ENCODE data around the gene GATAD2A. TPM values are rescaled to one million over a fixed set of nuclear protein-coding genes. Genes with fewer than 3 reads are reported as not detected.
A peak's percentile ranks its signal among the peaks of the same experiment; 100 is the strongest.

GATAD2A gene
- total RNA-seq, 2 experiments from 2014 or later = 91.2 to 100 TPM

- Mint-ChIP-seq H3K4me1 (ENCODE audit: low read depth) (peaks cover 38% of the 10 kb centered on the region), H3K36me3 (ENCODE audit: low read depth) (peaks cover 16% of the 10 kb centered on the region), H3K9me3 (no peaks in the 10 kb centered on the region), H3K27ac (no peak overlapping the region), H3K4me3 (no peak overlapping the region), H3K27me3 (ENCODE audit: low read depth) (no peaks in the 10 kb centered on the region)
- DNase-seq = no peak
- intact Hi-C loops (cut with micrococcal nuclease) = no loop called here
- CTCF ChIA-PET = interaction anchor here (0.6 to 6.6 kb wide), 6 partner anchors 15 to 907 kb away, joined by 3 to 162 read pairs (median 10); partner anchors contain the start of gene GATAD2A
These were observed 86.6 kb downstream of the GATAD2A start for GRCh38 chr19:19492026-19492610.

DNA sequence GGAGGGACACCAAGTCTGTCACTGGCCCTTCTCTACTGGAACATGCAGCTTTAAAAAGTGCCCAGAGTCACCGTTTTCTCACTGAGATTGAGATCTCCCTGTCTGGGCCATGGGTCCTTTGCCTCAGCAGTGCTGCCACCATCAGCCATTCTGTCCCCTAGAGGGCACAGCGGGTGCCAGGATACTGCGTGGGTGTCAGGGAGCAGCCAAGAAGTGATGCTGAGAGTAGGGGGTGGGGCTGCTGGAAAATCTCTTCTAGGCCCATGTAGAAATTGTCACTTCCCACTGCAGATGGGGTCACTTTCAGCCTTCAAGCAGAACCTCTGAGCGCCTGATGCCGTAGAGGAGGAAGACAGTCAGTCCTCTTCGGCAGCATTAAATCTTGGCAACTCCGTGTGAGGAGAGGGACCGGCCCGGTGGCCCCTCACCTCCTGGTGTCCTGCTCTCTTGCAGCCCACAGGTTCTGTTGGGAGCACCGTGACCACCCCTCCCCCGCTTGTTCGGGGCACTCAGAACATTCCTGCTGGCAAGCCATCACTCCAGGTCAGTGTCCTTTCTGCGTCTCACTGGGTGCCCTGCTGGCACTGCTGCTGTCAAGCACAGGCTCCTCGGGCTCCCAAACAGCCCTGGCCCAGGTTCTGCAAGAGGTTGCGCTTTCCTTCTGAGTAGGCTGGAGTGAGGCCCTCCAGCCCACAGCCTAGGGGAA lies 88.5 kb downstream of the GATAD2A start:
- Mint-ChIP-seq H3K36me3 (ENCODE audit: low read depth) (peaks cover 17% of the 10 kb centered on the region), H3K27ac (peak overlapping the region; percentile 16), H3K4me3 (no peak overlapping the region), H3K9me3 (no peaks in the 10 kb centered on the region), H3K27me3 (ENCODE audit: low read depth) (no peaks in the 10 kb centered on the region), H3K4me1 (ENCODE audit: low read depth) (peaks cover 21% of the 10 kb centered on the region)
- intact Hi-C loops (cut with micrococcal nuclease) = no loop called here
- DNase-seq = no peak
- CTCF ChIA-PET = interaction anchor here (6.6 kb wide), 1 partner anchor 129 kb away, joined by 162 read pairs; no protein-coding TSS in a partner anchor

GRCh38 chr19:19495614-19496603 lies 90.4 kb downstream of the GATAD2A start:
- Mint-ChIP-seq H3K36me3 (ENCODE audit: low read depth) (peaks cover 19% of the 10 kb centered on the region), H3K4me3 (no peak overlapping the region), H3K4me1 (ENCODE audit: low read depth) (peaks cover 2% of the 10 kb centered on the region), H3K9me3 (no peaks in the 10 kb centered on the region), H3K27me3 (ENCODE audit: low read depth) (no peaks in the 10 kb centered on the region), H3K27ac (no peak overlapping the region)
- intact Hi-C loops (cut with micrococcal nuclease) = no loop called here
- no peak for DNase-seq
- CTCF ChIA-PET = no interaction called here

DNA sequence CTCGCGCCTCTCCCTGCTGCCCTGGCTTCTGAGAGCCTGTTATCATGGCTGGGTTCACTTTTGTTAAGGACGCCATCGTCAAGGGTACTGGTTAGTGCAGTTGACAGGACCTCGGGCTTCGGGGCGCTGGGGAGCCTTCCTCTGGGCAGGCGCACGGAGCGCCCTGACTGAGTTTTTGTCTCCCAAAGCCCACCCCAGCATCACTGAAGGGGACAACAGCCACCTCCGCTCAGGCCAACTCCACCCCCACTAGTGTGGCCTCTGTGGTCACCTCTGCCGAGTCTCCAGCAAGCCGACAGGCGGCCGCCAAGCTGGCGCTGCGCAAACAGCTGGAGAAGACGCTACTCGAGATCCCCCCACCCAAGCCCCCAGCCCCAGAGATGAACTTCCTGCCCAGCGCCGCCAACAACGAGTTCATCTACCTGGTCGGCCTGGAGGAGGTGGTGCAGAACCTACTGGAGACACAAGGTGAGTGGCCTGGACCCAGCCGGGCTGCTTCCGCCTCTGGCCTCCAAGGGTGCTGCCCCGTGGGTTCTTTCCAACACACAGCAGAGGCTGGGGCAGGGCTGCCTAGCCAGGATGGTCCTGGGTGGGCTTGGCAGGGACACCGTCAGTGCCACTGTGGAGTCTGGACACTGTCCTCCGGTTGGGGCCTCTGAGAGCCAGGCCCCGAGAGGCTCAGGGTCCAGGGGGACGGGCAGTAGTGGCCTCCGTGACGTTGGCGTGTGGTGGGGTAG lies 92.9 kb downstream of the GATAD2A start:
- H3K36me3 Mint-ChIP-seq (ENCODE audit: low read depth) = peaks cover 29% of the 10 kb centered on the region
- peaks cover 2% of the 10 kb centered on the region for H3K4me1 Mint-ChIP-seq (ENCODE audit: low read depth)
- H3K27me3 Mint-ChIP-seq (ENCODE audit: low read depth) = no peaks in the 10 kb centered on the region
- H3K4me3 Mint-ChIP-seq = no peak overlapping the region
- intact Hi-C loops (cut with micrococcal nuclease) = no loop called here
- no peak for DNase-seq
- H3K27ac Mint-ChIP-seq = no peak overlapping the region
- CTCF ChIA-PET = no interaction called here
- H3K9me3 Mint-ChIP-seq = no peaks in the 10 kb centered on the region

DNA sequence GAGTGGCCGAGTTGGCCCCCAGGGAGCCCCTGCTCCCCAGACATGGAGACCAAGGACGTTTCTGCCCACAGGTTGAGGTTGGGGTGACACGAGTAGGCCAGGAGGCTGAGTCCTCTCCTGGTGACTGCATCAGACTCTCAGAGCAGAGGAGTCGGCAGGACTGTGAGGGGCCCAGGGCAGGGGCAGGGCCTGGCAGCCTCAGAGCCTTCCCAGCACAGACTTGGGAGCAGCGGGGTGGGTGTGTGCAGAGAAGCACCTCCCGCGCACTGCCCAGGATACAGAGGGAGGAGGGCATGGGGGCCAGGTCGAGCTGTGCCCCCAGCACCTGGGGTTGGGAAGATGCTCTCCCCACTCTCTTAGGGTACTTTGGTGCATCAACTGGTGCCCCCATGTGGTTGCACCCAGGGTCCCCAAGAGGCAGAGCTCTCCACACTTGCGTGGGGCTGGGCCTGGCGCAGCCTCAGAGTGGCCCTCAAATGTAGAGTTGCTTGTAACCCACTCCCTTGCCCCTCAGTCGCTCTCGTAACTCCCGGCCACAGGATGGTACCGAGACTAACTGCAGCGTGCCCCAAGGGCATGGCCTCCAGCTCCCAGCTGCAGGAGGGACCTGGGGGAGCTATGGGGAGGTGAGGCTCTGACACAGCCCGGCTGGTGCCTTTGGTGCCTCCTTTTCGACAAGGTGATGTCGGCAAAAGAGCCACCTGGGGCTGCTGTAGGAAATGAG lies 94.0 kb downstream of the GATAD2A start:
- Mint-ChIP-seq H3K27me3 (ENCODE audit: low read depth) (no peaks in the 10 kb centered on the region), H3K36me3 (ENCODE audit: low read depth) (peaks cover 27% of the 10 kb centered on the region), H3K4me3 (no peak overlapping the region), H3K4me1 (ENCODE audit: low read depth) (no peaks in the 10 kb centered on the region), H3K27ac (no peak overlapping the region), H3K9me3 (no peaks in the 10 kb centered on the region)
- intact Hi-C loops (cut with micrococcal nuclease) = no loop called here
- CTCF ChIA-PET = no interaction called here
- no peak for DNase-seq

GRCh38 chr19:19500975-19501644 lies 95.6 kb downstream of the GATAD2A start:
- Mint-ChIP-seq H3K4me3 (no peak overlapping the region), H3K27me3 (ENCODE audit: low read depth) (no peaks in the 10 kb centered on the region), H3K9me3 (no peaks in the 10 kb centered on the region), H3K36me3 (ENCODE audit: low read depth) (peaks cover 19% of the 10 kb centered on the region), H3K4me1 (ENCODE audit: low read depth) (no peaks in the 10 kb centered on the region), H3K27ac (no peak overlapping the region)
- no peak for DNase-seq
- CTCF ChIA-PET = interaction anchor here (1.2 kb wide), 1 partner anchor 11 kb away, joined by 4 read pairs; no protein-coding TSS in a partner anchor
- intact Hi-C loops (cut with micrococcal nuclease) = no loop called here

GRCh38 chr19:19501798-19502197 lies 96.3 kb downstream of the GATAD2A start:
- no peak overlapping the region for H3K4me3 Mint-ChIP-seq
- CTCF ChIA-PET = no interaction called here
- H3K4me1 Mint-ChIP-seq (ENCODE audit: low read depth) = no peaks in the 10 kb centered on the region
- H3K27ac Mint-ChIP-seq = no peak overlapping the region
- H3K27me3 Mint-ChIP-seq (ENCODE audit: low read depth) = no peaks in the 10 kb centered on the region
- intact Hi-C loops (cut with micrococcal nuclease) = no loop called here
- H3K9me3 Mint-ChIP-seq = no peaks in the 10 kb centered on the region
- peaks cover 20% of the 10 kb centered on the region for H3K36me3 Mint-ChIP-seq (ENCODE audit: low read depth)
- DNase-seq = no peak

GRCh38 chr19:19502281-19502680 lies 96.8 kb downstream of the GATAD2A start:
- H3K27ac Mint-ChIP-seq = no peak overlapping the region
- CTCF ChIA-PET = no interaction called here
- DNase-seq = no peak
- peaks cover 20% of the 10 kb centered on the region for H3K36me3 Mint-ChIP-seq (ENCODE audit: low read depth)
- no peaks in the 10 kb centered on the region for H3K4me1 Mint-ChIP-seq (ENCODE audit: low read depth)
- no peaks in the 10 kb centered on the region for H3K9me3 Mint-ChIP-seq
- intact Hi-C loops (cut with micrococcal nuclease) = no loop called here
- H3K4me3 Mint-ChIP-seq = no peak overlapping the region
- H3K27me3 Mint-ChIP-seq (ENCODE audit: low read depth) = no peaks in the 10 kb centered on the region

GRCh38 chr19:19502808-19503602 lies 97.5 kb downstream of the GATAD2A start:
- CTCF ChIA-PET = no interaction called here
- no peaks in the 10 kb centered on the region for H3K27me3 Mint-ChIP-seq (ENCODE audit: low read depth)
- H3K4me3 Mint-ChIP-seq = no peak overlapping the region
- no peak for DNase-seq
- no peaks in the 10 kb centered on the region for H3K4me1 Mint-ChIP-seq (ENCODE audit: low read depth)
- no peaks in the 10 kb centered on the region for H3K9me3 Mint-ChIP-seq
- intact Hi-C loops (cut with micrococcal nuclease) = no loop called here
- no peak overlapping the region for H3K27ac Mint-ChIP-seq
- peaks cover 24% of the 10 kb centered on the region for H3K36me3 Mint-ChIP-seq (ENCODE audit: low read depth)

- Mint-ChIP-seq H3K4me3 (no peak overlapping the region), H3K9me3 (no peaks in the 10 kb centered on the region), H3K27me3 (ENCODE audit: low read depth) (no peaks in the 10 kb centered on the region), H3K27ac (peak overlapping the region; percentile 30), H3K36me3 (ENCODE audit: low read depth) (peaks cover 19% of the 10 kb centered on the region), H3K4me1 (ENCODE audit: low read depth) (no peaks in the 10 kb centered on the region)
- DNase-seq = no peak
- CTCF ChIA-PET = interaction anchor here (0.6 kb wide), 1 partner anchor 177 kb away, joined by 3 read pairs; no protein-coding TSS in a partner anchor
- intact Hi-C loops (cut with micrococcal nuclease) = no loop called here
These were observed 99.5 kb downstream of the GATAD2A start for GRCh38 chr19:19504754-19505668.

All from activated naive CD4-positive, alpha-beta T cell treated with anti-CD3 and anti-CD28 coated beads for 36 hours (primary cell).